CD8-positive, alpha-beta memory T cell (primary cell): Measurements from ENCODE around the gene AP4S1. TPM values are rescaled to one million over a fixed set of nuclear protein-coding genes. Genes with fewer than 3 reads are reported as not detected.
"Not testable (repeated sequence)": the region's sequence is repeated elsewhere in the genome, so short reads cannot be mapped to it uniquely, and the experiment has no call there.

Experiments
- CTCF ChIA-PET: fragments of 350-600 bp; sonication (Branson Sonifier 250); formaldehyde crosslinking; loops from one replicate; lab custom pipeline; 2021; ENCODE audit warnings: antibody characterized with exemption; lab: Charles Lee
- POLR2A ChIA-PET: fragments of 350-600 bp; sonication (Branson Sonifier 250); formaldehyde crosslinking; loops from one replicate; lab custom pipeline; 2021; ENCODE audit warnings: antibody characterized with exemption; lab: Charles Lee
- DNase-seq, 5 donors: peaks; one replicate each; pipeline versions ENCODE4 v3.0.0 to v3.0.0-alpha.2; 2020 to 2022; ENCODE audit warnings: mixed read lengths in 1 of 5
- H3K27ac ChIP-seq: one replicate; pipeline ENCODE4 v1.7.0; 2013; ENCODE audit warnings: low read depth, mild to moderate bottlenecking, low read length, moderate library complexity
- H3K27me3 ChIP-seq: 2 replicates; pipeline ENCODE4 v1.7.0; 2013; ENCODE audit warnings: low read length, mild to moderate bottlenecking; ENCODE audit not compliant: insufficient read depth, poor library complexity, severe bottlenecking
- H3K36me3 ChIP-seq: 2 replicates; pipeline ENCODE4 v1.7.0; 2013; ENCODE audit warnings: mild to moderate bottlenecking, low read length, moderate library complexity; ENCODE audit not compliant: insufficient read depth
- H3K4me1 ChIP-seq: 2 replicates; pipeline ENCODE4 v1.7.0; 2013; ENCODE audit warnings: mild to moderate bottlenecking, low read length, moderate library complexity; ENCODE audit not compliant: insufficient read depth
- H3K4me3 ChIP-seq: 2 replicates; pipeline ENCODE4 v1.7.0; 2013; ENCODE audit warnings: mild to moderate bottlenecking, low read length
- H3K9me3 ChIP-seq: 2 replicates; pipeline ENCODE4 v1.7.0; 2013; ENCODE audit warnings: mild to moderate bottlenecking, low read length
- H3K27ac Mint-ChIP-seq, 8 donors: one replicate each; pipeline ENCODE4 v1.8.0; 2020 to 2021; ENCODE audit warnings: mixed read lengths in 8 of 8, mild to moderate bottlenecking in 6 of 8, inconsistent platforms in 3 of 8, moderate library complexity in 3 of 8
- H3K27me3 Mint-ChIP-seq, 2 donors: one replicate each; pipeline ENCODE4 v1.8.0; 2020 to 2021; ENCODE audit warnings: mixed read lengths in 2 of 2, mild to moderate bottlenecking in 1 of 2, moderate library complexity in 1 of 2
- H3K36me3 Mint-ChIP-seq, 3 donors: one replicate each; pipeline ENCODE4 v1.8.0; 2020 to 2021; ENCODE audit warnings: mixed read lengths in 3 of 3, inconsistent platforms in 1 of 3, mild to moderate bottlenecking in 1 of 3
- H3K4me1 Mint-ChIP-seq, 3 donors: one replicate each; pipeline ENCODE4 v1.8.0; 2020 to 2021; ENCODE audit warnings: mixed read lengths in 3 of 3, inconsistent platforms in 1 of 3, mild to moderate bottlenecking in 1 of 3
- H3K4me3 Mint-ChIP-seq, 7 donors: one replicate each; pipeline ENCODE4 v1.8.0; 2020 to 2021; ENCODE audit warnings: mixed read lengths in 7 of 7, mild to moderate bottlenecking in 6 of 7, moderate library complexity in 4 of 7, inconsistent platforms in 2 of 7
- H3K9me3 Mint-ChIP-seq, 5 donors: one replicate each; pipeline ENCODE4 v1.8.0; 2020 to 2022; ENCODE audit warnings: mixed read lengths in 5 of 5, mild to moderate bottlenecking in 3 of 5, moderate library complexity in 2 of 5, inconsistent platforms in 1 of 5
- polyA plus RNA-seq: library from polyadenylated mRNA; unstranded; fragments of 300-500 nt; fragmentation: Illumina TruSeq; gene quantifications from one replicate; pipeline ENCODE4 v1.2.3, GENCODE V29; 2021
- total RNA-seq, 2 experiments: library from RNA; stranded (reverse); gene quantifications; one replicate each; pipeline ENCODE4 v1.2.3, GENCODE V29; 2021

The AP4S1 gene
- total and polyA plus RNA-seq, 3 experiments from 2014 or later = 7.1 to 10.8 (median 9.9) TPM

GRCh38 chr14:31060253-31060875 is 34.9 kb downstream of the AP4S1 start:
- Mint-ChIP-seq H3K36me3 (peaks cover 0 to 3% (median 2%) of the 10 kb centered on the region in 3 donors), H3K27ac (no peak overlapping the region), H3K4me3 (no peak overlapping the region), H3K27me3 (no peaks in the 10 kb centered on the region), H3K4me1 (peaks cover 8 to 16% (median 13%) of the 10 kb centered on the region in 3 donors), H3K9me3 (no peaks in the 10 kb centered on the region)
- ChIA-PET CTCF (no interaction called here), POLR2A (no interaction called here)
- Histone ChIP-seq H3K36me3 (no peaks in the 10 kb centered on the region), H3K27ac (no peak overlapping the region), H3K27me3 (no peaks in the 10 kb centered on the region), H3K9me3 (no peaks in the 10 kb centered on the region), H3K4me1 (no peaks in the 10 kb centered on the region), H3K4me3 (no peak overlapping the region)
- no peak for DNase-seq

GRCh38 chr14:31062908-31063307 is 37.5 kb downstream of the AP4S1 start:
- H3K36me3 Mint-ChIP-seq = peaks cover 0 to 11% (median 3%) of the 10 kb centered on the region in 3 donors
- H3K4me3 Mint-ChIP-seq, DNase-seq, H3K27ac Mint-ChIP-seq, H3K9me3 Mint-ChIP-seq, H3K27me3 ChIP-seq, H3K27ac ChIP-seq, H3K27me3 Mint-ChIP-seq, H3K9me3 ChIP-seq, H3K36me3 ChIP-seq, POLR2A ChIA-PET, H3K4me1 ChIP-seq, H3K4me3 ChIP-seq: not testable (repeated sequence)
- H3K4me1 Mint-ChIP-seq = peaks cover 8 to 12% (median 10%) of the 10 kb centered on the region in 3 donors
- CTCF ChIA-PET = interaction anchor here (0.7 kb wide), 1 partner anchor 566 kb away, joined by 3 read pairs; no protein-coding TSS in a partner anchor

- ChIA-PET POLR2A (no interaction called here), CTCF (interaction anchor here (0.9 to 1.0 kb wide), 2 partner anchors 36 to 88 kb away, joined by 3 to 4 read pairs; no protein-coding TSS in a partner anchor)
- Mint-ChIP-seq H3K27me3 (no peaks in the 10 kb centered on the region), H3K4me3 (no peak overlapping the region), H3K9me3 (no peaks in the 10 kb centered on the region), H3K4me1 (no peaks in the 10 kb centered on the region), H3K36me3 (peaks cover 4 to 42% (median 17%) of the 10 kb centered on the region in 3 donors), H3K27ac (no peak overlapping the region)
- Histone ChIP-seq H3K27ac (no peak overlapping the region), H3K4me3 (no peak overlapping the region), H3K36me3 (no peaks in the 10 kb centered on the region), H3K9me3 (no peaks in the 10 kb centered on the region), H3K27me3 (no peaks in the 10 kb centered on the region), H3K4me1 (no peaks in the 10 kb centered on the region)
- DNase-seq = no peak
Measured at GRCh38 chr14:31068235-31068634, 42.8 kb downstream of the AP4S1 start.

- ChIA-PET POLR2A (no interaction called here), CTCF (interaction anchor here (1.0 kb wide), 1 partner anchor 38 kb away, joined by 4 read pairs; no protein-coding TSS in a partner anchor)
- no peaks in the 10 kb centered on the region for H3K9me3 ChIP-seq
- no peak overlapping the region for H3K27ac ChIP-seq
- no peak for DNase-seq
- Mint-ChIP-seq H3K4me1 (no peaks in the 10 kb centered on the region), H3K36me3 (peaks cover 4 to 42% (median 17%) of the 10 kb centered on the region in 3 donors), H3K27me3 (no peaks in the 10 kb centered on the region), H3K9me3 (no peaks in the 10 kb centered on the region), H3K27ac (no peak overlapping the region), H3K4me3 (no peak overlapping the region)
- no peaks in the 10 kb centered on the region for H3K27me3 ChIP-seq
- H3K4me1 ChIP-seq = no peaks in the 10 kb centered on the region
- no peaks in the 10 kb centered on the region for H3K36me3 ChIP-seq
- no peak overlapping the region for H3K4me3 ChIP-seq
Measured at GRCh38 chr14:31069343-31069742, 43.9 kb downstream of the AP4S1 start.

GRCh38 chr14:31070431-31070830 is 45.0 kb downstream of the AP4S1 start:
- no peaks in the 10 kb centered on the region for H3K27me3 Mint-ChIP-seq
- no peaks in the 10 kb centered on the region for H3K9me3 ChIP-seq
- no peak overlapping the region for H3K4me3 Mint-ChIP-seq

GRCh38 chr14:31071151-31071550 is 45.7 kb downstream of the AP4S1 start:
- Mint-ChIP-seq H3K27ac (no peak overlapping the region), H3K36me3 (peaks cover 11 to 52% (median 26%) of the 10 kb centered on the region in 3 donors), H3K4me1 (no peaks in the 10 kb centered on the region), H3K4me3 (no peak overlapping the region), H3K9me3 (peaks cover 0 to 5% (median 0%) of the 10 kb centered on the region in 5 donors), H3K27me3 (no peaks in the 10 kb centered on the region)
- Histone ChIP-seq H3K27ac (no peak overlapping the region), H3K4me1 (no peaks in the 10 kb centered on the region), H3K27me3 (no peaks in the 10 kb centered on the region), H3K36me3 (no peaks in the 10 kb centered on the region), H3K4me3 (no peak overlapping the region), H3K9me3 (no peaks in the 10 kb centered on the region)
- ChIA-PET POLR2A (no interaction called here), CTCF (no interaction called here)
- DNase-seq = no peak

More at GRCh38 chr14:31070431-31070830, 45.0 kb downstream of the AP4S1 start:
- CTCF ChIA-PET = no interaction called here
- H3K27ac ChIP-seq = no peak overlapping the region
- H3K9me3 Mint-ChIP-seq = peaks cover 0 to 5% (median 0%) of the 10 kb centered on the region in 5 donors
- H3K4me1 ChIP-seq = no peaks in the 10 kb centered on the region
- H3K36me3 ChIP-seq = no peaks in the 10 kb centered on the region
- H3K36me3 Mint-ChIP-seq = peaks cover 10 to 50% (median 20%) of the 10 kb centered on the region in 3 donors
- no peak for DNase-seq
- no peak overlapping the region for H3K27ac Mint-ChIP-seq
- POLR2A ChIA-PET = interaction anchor here (0.5 kb wide), 1 partner anchor 189 kb away, joined by 4 read pairs; no protein-coding TSS in a partner anchor
- H3K4me1 Mint-ChIP-seq = no peaks in the 10 kb centered on the region
- H3K4me3 ChIP-seq = no peak overlapping the region
- H3K27me3 ChIP-seq = no peaks in the 10 kb centered on the region

- Histone ChIP-seq H3K4me3 (no peak overlapping the region), H3K9me3 (no peaks in the 10 kb centered on the region), H3K36me3 (no peaks in the 10 kb centered on the region), H3K27ac (no peak overlapping the region), H3K4me1 (no peaks in the 10 kb centered on the region), H3K27me3 (no peaks in the 10 kb centered on the region)
- ChIA-PET POLR2A (no interaction called here), CTCF (interaction anchor here (1.2 to 1.9 kb wide), 2 partner anchors 11 to 15 kb away, joined by 3 to 5 read pairs; no protein-coding TSS in a partner anchor)
- peaks cover 0 to 1% of the 10 kb centered on the region in 2 donors for H3K27me3 Mint-ChIP-seq
- H3K9me3 Mint-ChIP-seq = peaks cover 0 to 5% (median 0%) of the 10 kb centered on the region in 5 donors
- H3K4me1 Mint-ChIP-seq = no peaks in the 10 kb centered on the region
- no peak overlapping the region for H3K27ac Mint-ChIP-seq
- DNase-seq = no peak
- H3K36me3 Mint-ChIP-seq = peaks cover 11 to 49% (median 20%) of the 10 kb centered on the region in 3 donors
- no peak overlapping the region for H3K4me3 Mint-ChIP-seq
Measured at GRCh38 chr14:31075144-31075543, 49.7 kb downstream of the AP4S1 start.

GRCh38 chr14:31078766-31079165 is 53.3 kb downstream of the AP4S1 start:
- Mint-ChIP-seq H3K9me3 (peaks cover 0 to 5% (median 0%) of the 10 kb centered on the region in 5 donors), H3K4me3 (no peak overlapping the region), H3K4me1 (no peaks in the 10 kb centered on the region), H3K36me3 (peaks cover 7 to 47% (median 15%) of the 10 kb centered on the region in 3 donors), H3K27me3 (peaks cover 0 to 1% of the 10 kb centered on the region in 2 donors), H3K27ac (peak overlapping the region in 1 of 8 donors; percentile 29)
- Histone ChIP-seq H3K27me3 (no peaks in the 10 kb centered on the region), H3K9me3 (no peaks in the 10 kb centered on the region), H3K27ac (no peak overlapping the region), H3K4me1 (no peaks in the 10 kb centered on the region), H3K36me3 (no peaks in the 10 kb centered on the region), H3K4me3 (no peak overlapping the region)
- no peak for DNase-seq
- ChIA-PET POLR2A (no interaction called here), CTCF (interaction anchor here (1.3 to 3.2 kb wide), 2 partner anchors 96 to 98 kb away, joined by 3 to 9 read pairs; no protein-coding TSS in a partner anchor)
